CD4-positive, alpha-beta T cell treated with Interleukin-10 for 1 hour (primary cell): ENCODE measurements around the gene ITGA1.
"Not testable (repeated sequence)": the region's sequence is repeated elsewhere in the genome, so short reads cannot be mapped to it uniquely, and the experiment has no call there.

Experiments used
- DNase-seq: peaks from one replicate; pipeline ENCODE4 v3.0.0-alpha.2; 2020

Gene ITGA1

DNA sequence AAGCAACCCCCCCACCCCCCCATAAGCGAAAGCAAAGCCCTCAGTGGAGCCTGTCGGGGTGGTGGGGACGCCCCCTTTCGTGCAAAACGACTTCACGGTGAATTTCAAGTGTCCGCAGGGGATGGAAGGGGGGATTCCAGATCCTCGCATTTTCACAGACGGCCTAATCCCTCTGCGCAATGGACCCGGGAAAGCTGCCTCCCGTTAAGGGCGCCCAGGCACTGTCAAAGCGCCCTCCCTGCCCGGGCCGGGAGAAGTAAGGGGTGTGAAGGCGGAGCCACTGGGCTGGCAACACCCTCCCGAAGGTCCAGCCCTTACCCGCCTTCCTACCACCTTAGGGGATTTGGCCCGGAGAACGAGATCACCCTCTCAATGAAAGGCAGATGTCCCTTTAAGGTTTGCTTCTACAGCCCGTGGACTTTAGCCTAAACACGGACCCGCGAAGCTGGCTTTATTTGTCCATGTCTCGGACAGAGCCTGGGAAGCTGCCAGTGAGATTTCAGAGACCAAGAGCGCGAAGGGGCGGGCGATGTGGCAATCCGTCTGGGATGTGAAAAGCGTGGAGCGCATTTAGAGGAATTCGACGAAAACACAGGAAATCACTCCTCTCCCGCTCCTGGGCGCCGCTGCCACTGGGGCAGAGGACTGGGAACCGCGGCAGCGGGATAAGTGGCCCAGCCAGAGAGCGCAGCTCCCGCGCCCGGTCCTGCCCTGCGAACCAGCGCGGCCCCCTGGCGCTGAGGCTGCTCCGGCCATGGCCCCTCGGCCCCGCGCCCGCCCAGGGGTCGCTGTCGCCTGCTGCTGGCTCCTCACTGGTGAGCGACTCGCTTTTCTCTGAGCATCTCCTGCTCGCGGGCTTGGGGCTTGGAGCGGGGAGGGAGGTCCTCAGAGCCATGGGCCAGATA lies at the start of gene ITGA1, which contains the start of gene PELO:
TSS of gene ITGA1 (plus strand) at position 317 of the 905 bp plus-strand sequence. CDS start at position 755, 438 bp downstream.
TSS of gene PELO (plus strand) at position 317 of the 905 bp plus-strand sequence. CDS start 12,479 bp downstream, outside the sequence.
- peak; percentile 58 for DNase-seq

DNA sequence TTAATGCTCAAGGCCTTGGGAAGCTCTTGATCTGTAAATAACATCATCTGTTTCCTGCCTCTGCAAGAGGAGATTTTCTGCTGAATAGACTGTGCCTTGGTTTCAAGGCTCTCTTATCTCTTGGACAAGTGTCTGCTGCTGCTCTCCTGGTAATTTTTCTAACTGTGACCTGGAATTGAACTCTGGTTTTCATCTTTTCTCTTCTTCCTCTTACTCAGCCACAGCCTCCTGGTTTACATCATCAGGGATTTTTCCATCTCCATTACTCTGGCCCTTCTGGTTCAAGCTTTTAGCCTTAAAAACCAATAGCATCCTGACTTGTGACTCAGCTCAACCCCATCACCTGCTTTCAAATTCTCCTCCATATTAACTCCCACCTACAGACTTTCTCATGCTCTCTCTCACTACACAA lies 49.6 kb upstream of the ITGA1 start:
- DNase-seq: no peak

DNA sequence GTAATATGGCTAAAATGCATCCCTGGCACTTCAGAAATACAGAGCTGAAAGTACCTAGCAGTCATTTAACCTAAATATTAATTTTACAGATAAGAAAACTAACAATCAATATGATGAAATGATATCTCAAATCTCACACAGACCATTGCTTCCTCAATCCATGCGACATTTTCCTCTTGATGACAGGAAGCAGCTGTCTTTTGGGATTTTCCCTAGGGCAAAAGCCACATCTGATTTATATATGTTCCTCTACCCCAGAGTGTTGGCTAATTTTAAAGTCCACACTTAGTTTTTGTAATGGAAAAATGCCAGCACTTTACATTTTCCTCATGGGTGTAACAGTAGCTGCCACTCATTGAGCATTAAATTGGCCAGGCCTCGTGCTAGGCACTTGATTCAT lies 47.7 kb upstream of the ITGA1 start:
- DNase-seq: no peak

DNA sequence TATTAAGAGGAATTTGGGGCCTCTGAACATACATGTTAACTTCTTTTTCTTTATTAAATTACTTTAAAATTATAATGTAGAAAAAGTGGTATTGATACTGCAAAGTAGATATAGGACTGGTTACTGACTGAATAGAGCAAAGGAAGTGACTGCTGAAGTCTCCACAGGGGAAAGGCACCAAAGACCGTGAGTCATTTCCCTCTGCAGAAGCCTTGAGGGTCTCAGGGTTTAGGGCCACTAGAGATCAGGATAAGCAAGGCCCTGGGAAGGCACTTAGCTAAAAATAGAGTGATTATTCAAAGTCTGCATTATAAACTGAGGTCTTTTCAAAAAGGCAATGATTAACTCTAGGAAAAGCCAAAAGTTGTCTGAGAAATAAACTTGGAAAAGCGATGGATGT lies 44.7 kb upstream of the ITGA1 start:
- no peak for DNase-seq

DNA sequence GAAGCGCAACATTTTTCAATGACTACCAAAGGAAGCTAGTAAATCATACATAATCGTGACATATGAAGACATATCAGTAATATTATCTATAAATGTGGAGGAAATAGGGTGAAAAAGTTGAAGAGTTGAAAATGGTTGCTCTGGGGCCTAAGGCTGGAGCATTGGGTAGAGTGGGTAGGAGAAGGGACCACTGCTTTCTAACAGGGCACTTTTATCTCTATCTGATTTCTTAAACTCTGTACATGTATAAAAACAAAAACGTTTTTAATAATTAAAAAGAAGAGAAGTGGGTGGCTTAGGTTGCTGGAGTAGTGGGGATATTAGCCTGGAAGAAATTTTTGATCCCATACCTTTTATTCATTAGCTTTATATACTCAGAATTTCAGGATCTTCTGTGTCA lies 44.2 kb upstream of the ITGA1 start:
- DNase-seq: no peak

DNA sequence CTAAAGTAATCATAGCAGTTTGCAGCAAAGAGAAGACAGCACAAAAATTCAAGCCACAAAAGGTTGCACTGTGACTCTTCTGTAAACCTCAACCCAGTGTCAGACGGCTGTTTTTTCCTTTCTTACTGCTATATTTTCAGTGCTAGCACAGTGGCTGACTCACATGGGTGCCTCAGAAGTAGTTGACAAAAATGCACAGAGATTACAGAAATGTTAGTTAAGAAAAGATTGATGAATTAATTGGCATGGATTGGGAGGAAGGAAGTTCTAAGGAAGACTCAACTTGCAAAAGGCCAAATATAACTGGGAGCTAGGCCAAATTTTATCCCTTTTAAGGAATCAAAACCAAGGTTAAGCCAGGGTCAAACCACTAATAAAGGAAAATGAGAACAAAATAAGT lies 43.7 kb upstream of the ITGA1 start:
- peak; percentile 57 for DNase-seq

DNA sequence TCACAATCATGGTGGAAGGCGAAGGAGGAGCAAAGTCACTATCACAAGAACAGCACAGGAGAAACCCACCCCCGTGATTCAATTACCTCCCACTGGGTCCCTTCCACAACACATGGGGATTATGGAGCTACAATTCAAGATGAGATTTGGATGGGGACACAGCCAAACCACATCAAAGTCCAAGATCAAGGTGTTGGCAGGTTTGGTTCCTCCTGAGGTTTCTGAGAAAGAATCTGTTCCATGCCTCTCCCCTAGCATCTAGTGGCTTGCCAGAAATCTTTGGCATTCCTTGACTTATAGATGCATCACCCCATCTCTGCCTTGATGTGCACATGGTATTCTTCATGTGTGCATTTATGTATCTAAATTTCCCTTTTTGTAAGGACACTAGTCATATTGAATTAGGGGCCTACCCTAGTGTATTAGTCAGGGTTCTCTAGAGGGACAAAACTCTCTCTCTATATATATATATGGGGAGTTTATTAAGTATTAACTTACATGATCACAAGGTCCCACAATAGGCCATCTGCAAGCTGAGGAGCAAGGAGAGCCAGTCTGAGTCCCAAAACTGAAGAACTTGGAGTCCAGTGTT lies 42.8 kb upstream of the ITGA1 start:
- not testable (repeated sequence) for DNase-seq

DNA sequence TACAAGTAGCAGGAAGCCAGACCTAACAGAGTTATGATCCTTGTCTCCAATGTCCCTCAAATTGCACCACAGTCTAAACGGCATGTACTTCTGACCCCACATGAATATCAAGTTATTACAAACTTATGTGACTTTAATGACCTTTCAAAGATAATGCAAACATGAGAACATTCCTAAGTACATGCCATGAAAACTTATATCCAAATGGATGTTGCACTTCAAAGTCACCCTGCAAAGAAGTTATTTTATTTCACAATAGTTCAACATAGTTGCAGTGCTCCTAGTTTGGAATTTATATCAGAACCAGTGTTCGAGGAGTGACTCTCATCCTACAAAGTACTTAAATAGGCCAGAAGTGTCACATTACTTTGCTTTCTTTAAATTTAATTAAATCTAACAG lies 41.2 kb upstream of the ITGA1 start:
- DNase-seq: no peak

DNA sequence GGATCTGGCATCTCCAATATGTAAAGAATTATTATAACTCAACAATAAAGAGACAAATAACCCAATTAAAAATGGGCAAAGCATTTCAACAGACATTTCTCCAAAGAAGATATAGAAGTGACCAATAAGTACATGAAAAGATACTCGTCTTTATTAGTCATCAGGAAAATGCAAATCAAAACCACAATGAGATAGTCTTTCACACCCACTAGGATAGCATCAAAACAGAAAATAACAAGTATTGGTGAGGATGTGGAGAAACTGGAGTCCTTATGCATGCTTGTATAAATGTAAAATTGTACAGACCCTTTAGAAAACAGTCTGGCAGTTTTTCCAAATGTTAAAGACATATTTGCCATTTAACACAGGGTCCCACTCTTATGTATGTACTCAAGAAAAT lies 39.1 kb upstream of the ITGA1 start:
- no peak for DNase-seq

DNA sequence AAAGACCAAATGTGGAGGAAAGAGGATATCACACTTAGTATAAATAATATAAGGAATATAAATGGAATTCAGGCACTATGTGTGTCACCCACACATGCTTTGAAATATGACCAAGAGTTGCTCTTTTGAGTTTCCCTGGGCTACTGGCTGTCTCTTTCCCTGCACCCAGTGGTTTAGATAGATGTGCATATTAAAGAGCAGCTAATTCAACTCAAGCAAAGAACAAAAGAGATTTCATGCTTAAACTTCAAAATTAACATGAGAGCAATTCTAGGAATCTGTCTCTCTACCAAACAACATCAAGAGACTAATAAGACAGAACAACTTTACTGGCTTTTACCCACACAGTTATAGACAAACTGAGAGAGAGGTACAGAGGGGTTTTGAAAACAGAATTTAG lies 38.0 kb upstream of the ITGA1 start:
- DNase-seq: no peak

DNA sequence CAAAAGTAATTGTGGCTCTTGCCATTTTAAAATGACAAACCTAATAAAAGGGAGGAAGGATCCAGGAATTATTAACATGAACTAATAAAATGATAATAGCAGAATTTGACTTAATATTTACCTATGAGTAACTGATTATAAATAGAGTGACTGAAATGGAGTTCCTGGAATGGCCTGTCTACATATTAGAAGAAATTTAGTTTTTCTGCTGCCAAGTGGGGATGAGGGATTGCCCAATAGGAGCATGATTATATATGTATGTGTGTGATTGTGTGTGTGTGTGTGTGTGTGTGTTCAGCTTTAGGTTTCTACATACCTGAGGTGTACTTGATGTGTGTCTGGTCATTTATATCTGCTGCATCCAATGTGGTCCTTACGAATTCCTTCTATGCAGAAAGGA lies 36.6 kb upstream of the ITGA1 start:
- DNase-seq: no peak

DNA sequence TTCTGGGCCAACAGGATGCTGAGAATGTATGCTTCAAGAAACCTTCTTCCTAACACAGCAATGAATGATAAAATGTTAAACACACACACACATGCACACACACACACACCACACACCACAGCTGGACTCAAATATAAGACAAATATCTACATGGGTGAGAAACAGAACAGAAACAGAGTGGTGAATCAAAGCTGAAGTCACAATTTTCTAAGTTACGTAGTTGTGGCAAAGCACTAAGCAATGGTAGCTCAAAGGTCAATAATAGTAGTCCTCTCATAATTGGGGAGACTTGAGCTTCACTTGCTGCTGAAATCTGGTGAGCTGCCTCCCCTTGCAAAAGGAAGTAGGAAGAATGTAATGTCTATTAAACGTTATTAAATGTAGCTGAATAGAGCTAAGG lies 33.7 kb upstream of the ITGA1 start:
- DNase-seq: no peak

DNA sequence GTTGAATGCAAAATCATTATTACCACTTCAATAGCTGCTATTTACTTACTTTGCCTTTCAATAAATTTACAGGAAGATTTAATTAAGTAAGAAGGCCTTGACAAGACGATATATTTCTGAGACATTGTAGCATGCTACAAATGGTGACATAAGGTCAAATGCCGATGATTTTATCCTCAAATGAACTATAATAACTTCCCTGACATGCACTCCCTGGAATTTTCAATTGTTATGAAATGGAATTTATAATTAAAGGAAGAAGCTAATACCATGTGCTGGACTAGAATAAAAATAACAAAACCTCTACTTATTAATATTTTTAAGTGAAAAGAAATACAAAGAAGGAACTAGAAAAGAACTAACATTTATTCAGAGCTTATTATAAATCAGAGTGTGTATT lies 30.2 kb upstream of the ITGA1 start:
- DNase-seq: no peak

DNA sequence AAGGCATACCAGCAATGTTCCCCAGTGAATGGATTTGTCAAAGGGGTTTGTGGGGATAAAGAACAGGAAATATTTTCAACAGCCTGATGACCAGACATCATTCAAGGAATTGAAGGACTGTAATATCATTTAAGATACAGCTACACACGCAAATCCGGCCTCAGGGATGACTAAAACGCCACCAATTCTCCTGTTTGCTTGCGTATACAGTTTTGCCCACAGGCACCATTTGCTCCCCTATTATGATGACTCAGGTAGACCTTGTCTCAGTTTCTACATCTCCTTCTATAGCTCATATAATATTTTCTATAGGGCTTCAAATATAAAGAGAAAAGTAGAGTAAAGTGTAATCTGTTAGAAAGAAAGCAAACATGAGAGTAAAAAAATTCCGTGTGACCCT lies 29.7 kb upstream of the ITGA1 start:
- no peak for DNase-seq

DNA sequence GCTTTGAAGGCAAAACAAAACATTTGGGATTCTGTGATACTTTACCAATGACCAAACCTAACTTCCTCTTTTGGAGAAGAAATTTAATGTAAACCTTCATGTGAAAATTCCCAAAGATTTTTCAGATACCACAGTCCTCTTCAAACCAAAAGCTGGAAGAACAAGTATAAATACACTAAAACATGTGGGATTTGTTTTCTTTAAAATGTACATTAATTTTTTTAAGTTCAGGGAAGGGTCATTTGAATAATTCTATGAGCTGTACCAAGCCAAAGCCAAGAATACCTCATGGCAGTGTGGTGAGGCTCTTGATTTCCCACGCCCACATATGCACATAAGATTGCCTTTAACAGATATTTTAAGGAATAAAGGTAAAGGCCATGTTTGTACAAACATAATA lies 28.4 kb upstream of the ITGA1 start:
- no peak for DNase-seq

DNA sequence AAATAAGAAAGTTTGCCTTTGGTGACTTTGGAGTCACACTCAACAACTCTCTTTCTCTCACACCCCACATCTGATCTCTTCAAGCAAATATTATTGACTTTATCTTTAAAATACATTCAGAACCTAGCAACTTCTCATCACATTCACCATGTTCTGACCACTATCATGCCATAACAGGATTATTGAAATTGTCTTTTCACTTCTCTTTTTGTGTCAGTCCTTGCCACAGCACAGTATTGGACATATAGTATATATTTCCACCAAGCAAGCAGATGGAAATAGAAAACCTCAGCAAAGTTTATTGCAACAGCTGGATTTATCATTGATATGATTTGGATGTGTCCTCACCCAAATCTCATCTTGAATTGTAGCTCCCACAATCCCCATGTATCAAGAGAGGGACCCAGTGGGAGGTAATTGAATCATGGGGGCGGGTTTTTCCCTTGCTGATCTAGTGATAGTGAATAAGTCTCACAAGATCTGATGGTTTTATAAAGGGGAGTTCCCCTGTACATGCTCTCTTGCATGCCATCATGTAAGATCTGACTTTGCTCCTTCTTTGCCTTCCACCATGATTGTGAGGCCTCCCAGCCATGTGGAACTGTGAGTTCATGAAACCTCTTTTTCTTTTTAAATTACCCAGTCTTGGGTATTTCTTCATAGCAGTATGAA lies 26.9 kb upstream of the ITGA1 start:
- DNase-seq: no peak

DNA sequence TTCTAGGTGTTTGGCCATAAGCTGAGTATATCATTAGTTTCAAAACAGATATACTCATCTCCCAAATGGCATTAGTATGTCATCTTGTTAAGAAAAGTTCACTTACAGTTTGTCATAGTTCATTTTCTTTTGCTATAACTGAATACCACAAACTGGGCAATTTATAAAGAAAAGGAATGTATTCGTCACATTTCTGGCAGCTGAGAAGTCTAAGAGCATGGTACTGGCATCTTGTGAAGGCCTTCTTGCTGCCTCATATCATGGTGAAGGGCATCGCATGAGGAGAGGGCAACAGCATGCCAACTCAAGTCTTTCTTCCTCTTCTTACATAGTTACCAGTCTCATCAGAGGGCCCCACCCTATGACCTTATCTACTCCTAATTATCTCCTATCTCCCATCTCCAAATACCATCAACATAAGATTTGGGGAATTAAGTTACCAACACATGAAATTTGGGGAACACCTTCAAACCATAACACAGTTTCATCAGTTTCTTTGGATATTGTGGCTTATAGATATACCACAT lies 20.4 kb upstream of the ITGA1 start:
- no peak for DNase-seq

DNA sequence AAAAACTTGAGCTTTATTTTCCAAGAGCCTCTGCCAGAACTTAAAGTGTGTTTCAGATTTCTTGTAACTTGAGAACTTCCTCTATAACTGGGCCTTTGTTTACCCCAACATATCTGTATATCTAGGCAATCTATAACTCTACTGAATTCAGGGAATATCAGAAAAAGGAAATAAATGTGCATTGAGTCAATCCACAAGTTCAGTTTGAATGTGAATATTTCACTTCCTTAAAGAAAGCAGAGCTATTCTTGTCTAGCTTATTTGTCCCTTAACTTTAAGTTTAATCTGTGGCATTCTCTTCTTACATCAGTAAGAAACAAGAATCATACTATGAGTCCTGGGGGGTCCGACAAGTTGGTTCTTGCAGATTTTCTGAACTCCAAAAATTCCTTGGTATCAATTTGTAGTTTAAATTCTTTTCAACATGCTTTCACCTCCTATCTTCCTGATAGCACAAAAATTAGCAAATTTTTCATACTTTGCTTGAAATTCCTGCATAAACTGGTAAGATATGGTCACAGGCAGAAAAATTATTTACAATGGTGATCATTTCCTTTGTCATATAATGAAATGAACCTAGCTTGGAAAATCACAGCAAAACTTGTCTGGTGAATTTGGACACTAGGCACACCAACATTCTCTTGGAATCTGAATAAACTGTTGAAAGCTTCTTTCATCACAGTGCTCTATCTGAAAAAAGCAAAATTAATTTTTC lies 19.8 kb upstream of the ITGA1 start:
- no peak for DNase-seq

DNA sequence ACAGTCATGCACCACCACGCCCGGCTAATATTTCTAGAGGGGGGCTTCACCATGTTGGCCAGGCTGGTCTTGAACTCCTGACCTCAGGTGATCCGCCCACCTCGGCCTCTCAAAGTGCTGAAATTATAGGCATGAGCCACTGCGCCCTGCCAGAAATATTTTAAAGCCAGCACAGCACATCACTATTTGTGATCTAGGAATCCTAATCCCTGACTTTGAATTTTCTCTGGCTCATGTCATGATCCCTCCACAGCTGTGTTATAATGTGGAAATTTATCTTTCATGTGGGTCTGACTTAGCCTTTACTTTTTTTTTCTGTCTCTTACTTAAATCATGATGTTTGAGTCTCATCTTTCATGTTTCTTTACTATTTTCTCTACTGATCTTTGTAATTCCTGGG lies 18.7 kb upstream of the ITGA1 start:
- DNase-seq: no peak

DNA sequence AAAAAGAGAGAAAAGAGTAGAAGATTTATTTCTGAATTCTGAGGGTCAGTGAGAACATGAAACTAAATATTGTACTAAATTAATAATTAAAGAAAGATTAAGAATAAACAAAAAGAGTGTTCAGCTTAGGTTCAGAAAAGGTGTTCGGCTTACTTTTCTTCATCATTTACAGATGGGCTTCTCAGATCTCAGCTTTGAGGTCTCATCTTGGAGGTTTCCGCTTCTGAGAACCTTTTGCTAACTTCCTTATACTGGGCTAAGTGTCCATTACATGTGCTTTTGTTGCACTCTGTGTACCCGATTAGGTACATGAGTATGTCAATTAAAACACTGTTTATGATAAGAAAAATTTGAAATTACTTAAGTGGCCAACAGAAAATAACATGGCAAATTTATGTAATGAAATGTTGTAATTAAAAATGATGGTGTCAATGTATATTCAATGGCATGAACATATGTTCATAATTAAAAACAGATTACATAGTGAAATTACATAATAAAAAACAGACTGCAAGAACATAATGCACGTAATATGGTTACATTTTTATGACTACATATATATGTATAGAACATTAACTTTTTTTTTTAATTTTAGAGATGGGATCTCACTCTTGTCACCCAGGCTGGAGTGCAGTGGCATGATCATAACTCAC lies 17.3 kb upstream of the ITGA1 start:
- DNase-seq: no peak

DNA sequence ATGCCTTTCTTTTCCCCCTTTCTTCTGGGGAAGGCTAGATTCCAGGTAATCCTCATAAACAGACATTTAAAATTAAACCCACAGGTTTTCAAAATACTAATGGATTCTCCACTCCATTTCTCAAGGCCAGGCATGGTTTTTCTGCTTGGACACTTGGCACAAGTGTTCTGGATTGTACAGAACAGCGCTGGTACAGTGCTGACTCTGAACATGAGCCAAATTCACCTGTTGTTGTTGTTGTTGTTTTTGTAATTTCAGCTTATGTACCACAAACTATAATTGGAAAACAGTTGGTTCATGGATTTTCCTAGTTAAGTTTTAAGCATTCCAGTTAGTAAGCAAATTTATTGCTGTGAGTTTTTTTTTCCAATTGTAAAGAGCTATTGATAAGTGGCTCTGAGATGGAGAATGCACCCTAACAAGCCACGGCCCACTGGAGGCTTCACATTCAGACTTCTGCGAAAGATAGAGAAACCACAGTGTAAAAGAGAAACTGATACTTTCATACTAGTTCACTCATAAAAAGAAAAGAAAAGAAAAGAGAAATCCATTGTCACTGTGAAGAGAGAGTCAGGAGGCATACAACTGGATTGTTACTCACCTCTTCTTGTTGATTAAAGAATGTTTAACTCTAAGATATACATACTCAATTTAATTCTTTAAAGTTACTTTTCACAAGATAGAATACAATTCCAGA lies 16.2 kb upstream of the ITGA1 start:
- peak; percentile 40 for DNase-seq

DNA sequence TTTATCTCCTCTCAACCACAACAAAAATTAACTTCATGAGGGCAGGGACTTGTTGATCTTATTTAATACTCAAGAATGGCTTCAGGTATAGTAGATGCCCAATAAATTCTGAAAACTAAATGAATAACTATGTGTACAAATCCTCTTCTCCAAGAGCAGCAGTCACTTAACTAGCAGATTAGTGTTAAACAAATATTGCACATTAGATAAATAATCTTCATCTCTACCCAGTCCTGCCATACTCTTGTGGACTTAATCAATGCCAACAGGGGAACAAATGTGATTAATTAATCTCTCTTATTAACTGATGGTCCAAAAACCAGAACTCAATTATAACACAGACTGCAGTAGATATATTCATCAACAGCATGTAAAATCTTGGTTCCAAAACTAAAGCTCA lies 15.0 kb upstream of the ITGA1 start:
- no peak for DNase-seq
